ENCODE measurements around the gene BCO2.

DNA sequence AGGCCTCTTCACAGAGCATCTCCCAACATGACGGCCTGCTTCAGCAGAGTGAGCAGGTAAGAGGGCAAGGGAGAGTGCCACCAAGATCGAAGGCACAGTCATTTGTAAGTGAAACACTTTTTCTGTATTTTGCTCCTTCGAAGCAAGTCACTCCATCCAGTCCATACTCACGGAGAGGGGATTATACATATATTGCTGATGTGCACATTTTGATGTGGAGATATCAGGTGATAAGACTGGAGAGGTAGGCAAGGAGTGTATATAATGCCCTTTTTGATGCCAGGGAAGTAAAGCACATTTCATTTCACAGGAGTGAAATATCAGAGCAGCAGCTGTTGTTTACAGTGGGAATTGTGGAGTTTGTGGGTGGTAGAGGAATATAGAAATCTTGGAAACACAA is 62.1 kb downstream of the BCO2 start:
- TF ChIP-seq, protein P1, sequence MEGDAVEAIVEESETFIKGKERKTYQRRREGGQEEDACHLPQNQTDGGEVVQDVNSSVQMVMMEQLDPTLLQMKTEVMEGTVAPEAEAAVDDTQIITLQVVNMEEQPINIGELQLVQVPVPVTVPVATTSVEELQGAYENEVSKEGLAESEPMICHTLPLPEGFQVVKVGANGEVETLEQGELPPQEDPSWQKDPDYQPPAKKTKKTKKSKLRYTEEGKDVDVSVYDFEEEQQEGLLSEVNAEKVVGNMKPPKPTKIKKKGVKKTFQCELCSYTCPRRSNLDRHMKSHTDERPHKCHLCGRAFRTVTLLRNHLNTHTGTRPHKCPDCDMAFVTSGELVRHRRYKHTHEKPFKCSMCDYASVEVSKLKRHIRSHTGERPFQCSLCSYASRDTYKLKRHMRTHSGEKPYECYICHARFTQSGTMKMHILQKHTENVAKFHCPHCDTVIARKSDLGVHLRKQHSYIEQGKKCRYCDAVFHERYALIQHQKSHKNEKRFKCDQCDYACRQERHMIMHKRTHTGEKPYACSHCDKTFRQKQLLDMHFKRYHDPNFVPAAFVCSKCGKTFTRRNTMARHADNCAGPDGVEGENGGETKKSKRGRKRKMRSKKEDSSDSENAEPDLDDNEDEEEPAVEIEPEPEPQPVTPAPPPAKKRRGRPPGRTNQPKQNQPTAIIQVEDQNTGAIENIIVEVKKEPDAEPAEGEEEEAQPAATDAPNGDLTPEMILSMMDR (tag by site-specific recombination; IDR thresholded peaks at IDR 0.05), result no peak
- TF ChIP-seq, protein P2, sequence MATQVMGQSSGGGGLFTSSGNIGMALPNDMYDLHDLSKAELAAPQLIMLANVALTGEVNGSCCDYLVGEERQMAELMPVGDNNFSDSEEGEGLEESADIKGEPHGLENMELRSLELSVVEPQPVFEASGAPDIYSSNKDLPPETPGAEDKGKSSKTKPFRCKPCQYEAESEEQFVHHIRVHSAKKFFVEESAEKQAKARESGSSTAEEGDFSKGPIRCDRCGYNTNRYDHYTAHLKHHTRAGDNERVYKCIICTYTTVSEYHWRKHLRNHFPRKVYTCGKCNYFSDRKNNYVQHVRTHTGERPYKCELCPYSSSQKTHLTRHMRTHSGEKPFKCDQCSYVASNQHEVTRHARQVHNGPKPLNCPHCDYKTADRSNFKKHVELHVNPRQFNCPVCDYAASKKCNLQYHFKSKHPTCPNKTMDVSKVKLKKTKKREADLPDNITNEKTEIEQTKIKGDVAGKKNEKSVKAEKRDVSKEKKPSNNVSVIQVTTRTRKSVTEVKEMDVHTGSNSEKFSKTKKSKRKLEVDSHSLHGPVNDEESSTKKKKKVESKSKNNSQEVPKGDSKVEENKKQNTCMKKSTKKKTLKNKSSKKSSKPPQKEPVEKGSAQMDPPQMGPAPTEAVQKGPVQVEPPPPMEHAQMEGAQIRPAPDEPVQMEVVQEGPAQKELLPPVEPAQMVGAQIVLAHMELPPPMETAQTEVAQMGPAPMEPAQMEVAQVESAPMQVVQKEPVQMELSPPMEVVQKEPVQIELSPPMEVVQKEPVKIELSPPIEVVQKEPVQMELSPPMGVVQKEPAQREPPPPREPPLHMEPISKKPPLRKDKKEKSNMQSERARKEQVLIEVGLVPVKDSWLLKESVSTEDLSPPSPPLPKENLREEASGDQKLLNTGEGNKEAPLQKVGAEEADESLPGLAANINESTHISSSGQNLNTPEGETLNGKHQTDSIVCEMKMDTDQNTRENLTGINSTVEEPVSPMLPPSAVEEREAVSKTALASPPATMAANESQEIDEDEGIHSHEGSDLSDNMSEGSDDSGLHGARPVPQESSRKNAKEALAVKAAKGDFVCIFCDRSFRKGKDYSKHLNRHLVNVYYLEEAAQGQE (tag by site-specific recombination; IDR thresholded peaks at IDR 0.05), result no peak
- TF ChIP-seq ZNF830 (tag by site-specific recombination; IDR thresholded peaks at IDR 0.05; ENCODE audit: low read depth), result no peak
- TF ChIP-seq, protein P3, sequence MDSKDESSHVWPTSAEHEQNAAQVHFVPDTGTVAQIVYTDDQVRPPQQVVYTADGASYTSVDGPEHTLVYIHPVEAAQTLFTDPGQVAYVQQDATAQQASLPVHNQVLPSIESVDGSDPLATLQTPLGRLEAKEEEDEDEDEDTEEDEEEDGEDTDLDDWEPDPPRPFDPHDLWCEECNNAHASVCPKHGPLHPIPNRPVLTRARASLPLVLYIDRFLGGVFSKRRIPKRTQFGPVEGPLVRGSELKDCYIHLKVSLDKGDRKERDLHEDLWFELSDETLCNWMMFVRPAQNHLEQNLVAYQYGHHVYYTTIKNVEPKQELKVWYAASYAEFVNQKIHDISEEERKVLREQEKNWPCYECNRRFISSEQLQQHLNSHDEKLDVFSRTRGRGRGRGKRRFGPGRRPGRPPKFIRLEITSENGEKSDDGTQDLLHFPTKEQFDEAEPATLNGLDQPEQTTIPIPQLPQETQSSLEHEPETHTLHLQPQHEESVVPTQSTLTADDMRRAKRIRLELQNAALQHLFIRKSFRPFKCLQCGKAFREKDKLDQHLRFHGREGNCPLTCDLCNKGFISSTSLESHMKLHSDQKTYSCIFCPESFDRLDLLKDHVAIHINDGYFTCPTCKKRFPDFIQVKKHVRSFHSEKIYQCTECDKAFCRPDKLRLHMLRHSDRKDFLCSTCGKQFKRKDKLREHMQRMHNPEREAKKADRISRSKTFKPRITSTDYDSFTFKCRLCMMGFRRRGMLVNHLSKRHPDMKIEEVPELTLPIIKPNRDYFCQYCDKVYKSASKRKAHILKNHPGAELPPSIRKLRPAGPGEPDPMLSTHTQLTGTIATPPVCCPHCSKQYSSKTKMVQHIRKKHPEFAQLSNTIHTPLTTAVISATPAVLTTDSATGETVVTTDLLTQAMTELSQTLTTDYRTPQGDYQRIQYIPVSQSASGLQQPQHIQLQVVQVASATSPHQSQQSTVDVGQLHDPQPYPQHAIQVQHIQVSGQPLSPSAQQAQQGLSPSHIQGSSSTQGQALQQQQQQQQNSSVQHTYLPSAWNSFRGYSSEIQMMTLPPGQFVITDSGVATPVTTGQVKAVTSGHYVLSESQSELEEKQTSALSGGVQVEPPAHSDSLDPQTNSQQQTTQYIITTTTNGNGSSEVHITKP (tag by site-specific recombination; IDR thresholded peaks at IDR 0.05), result no peak
- TF ChIP-seq TCF7L2 (IDR thresholded peaks at IDR 0.05; ENCODE audit: borderline replicate concordance, low read depth, low read length), result no peak
- no peak for TF ChIP-seq ZBTB21 (tag by site-specific recombination; IDR thresholded peaks at IDR 0.05)
